Chondrocyte (in vitro differentiated cells): ENCODE measurements around the gene EID3. TPM values are rescaled to one million over a fixed set of nuclear protein-coding genes. Genes with fewer than 3 reads are reported as not detected.

Experiments used
- DNase-seq: peaks from one replicate; pipeline ENCODE4 v3.0.0; 2021; ENCODE audit warnings: mixed read lengths, low spot score
- H3K27ac Mint-ChIP-seq: one replicate; pipeline ENCODE4 v1.8.0; 2021; ENCODE audit warnings: mild to moderate bottlenecking, moderate library complexity, mixed read lengths; ENCODE audit not compliant: unreplicated experiment
- H3K27me3 Mint-ChIP-seq: 2 replicates; pipeline ENCODE4 v1.8.0; 2021; ENCODE audit warnings: low read depth, mixed read lengths
- H3K36me3 Mint-ChIP-seq: 2 replicates; pipeline ENCODE4 v1.8.0; 2021; ENCODE audit warnings: low read depth, mixed read lengths
- H3K4me1 Mint-ChIP-seq: 2 replicates; pipeline ENCODE4 v1.8.0; 2021; ENCODE audit warnings: low read depth, mild to moderate bottlenecking, mixed read lengths
- H3K4me3 Mint-ChIP-seq: one replicate; pipeline ENCODE4 v1.8.0; 2021; ENCODE audit warnings: mild to moderate bottlenecking, moderate library complexity, mixed read lengths; ENCODE audit not compliant: unreplicated experiment
- H3K9me3 Mint-ChIP-seq: 2 replicates; pipeline ENCODE4 v1.8.0; 2021; ENCODE audit warnings: low read depth, mixed read lengths
- CTCF ChIP-seq: fragments of 200-600 bp; sonication (generic); IDR thresholded peaks from 2 replicates; pipeline ENCODE4 v1.5.0; 2021; ENCODE audit warnings: antibody characterized with exemption, mild to moderate bottlenecking, moderate library complexity
- total RNA-seq: library from RNA; stranded (reverse); gene quantifications from 3 replicates; pipeline ENCODE4 v1.2.1, GENCODE V29; 2021

The EID3 gene
- total RNA-seq, 1 donor from 2014 or later = 1.5 TPM

- peaks cover 38% of the 10 kb centered on the region for H3K4me1 Mint-ChIP-seq
- H3K9me3 Mint-ChIP-seq = peaks cover 3% of the 10 kb centered on the region
- no peak for DNase-seq
- H3K36me3 Mint-ChIP-seq = no peaks in the 10 kb centered on the region
- no peaks in the 10 kb centered on the region for H3K27me3 Mint-ChIP-seq
- peak overlapping the region; percentile 98 for H3K4me3 Mint-ChIP-seq
- TF ChIP-seq CTCF = no peak
- H3K27ac Mint-ChIP-seq = peak overlapping the region; percentile 100
Measured at GRCh38 chr12:104285740-104286515, 17.6 kb upstream of the EID3 start.

- no peaks in the 10 kb centered on the region for H3K27me3 Mint-ChIP-seq
- peaks cover 32% of the 10 kb centered on the region for H3K4me1 Mint-ChIP-seq
- no peaks in the 10 kb centered on the region for H3K36me3 Mint-ChIP-seq
- H3K9me3 Mint-ChIP-seq = no peaks in the 10 kb centered on the region
- H3K27ac Mint-ChIP-seq = peak overlapping the region; percentile 100
- DNase-seq = no peak
- H3K4me3 Mint-ChIP-seq = peak overlapping the region; percentile 98
- no peak for TF ChIP-seq CTCF
Measured at GRCh38 chr12:104286516-104287482, 16.7 kb upstream of the EID3 start.

- H3K27ac Mint-ChIP-seq = peak overlapping the region; percentile 100
Measured at GRCh38 chr12:104288635-104289274, 14.8 kb upstream of the EID3 start.

GRCh38 chr12:104290320-104290719 is 13.2 kb upstream of the EID3 start:
- DNase-seq = no peak
- peaks cover 46% of the 10 kb centered on the region for H3K4me1 Mint-ChIP-seq
- no peak for TF ChIP-seq CTCF

More at GRCh38 chr12:104288635-104289274, 14.8 kb upstream of the EID3 start:
- no peaks in the 10 kb centered on the region for H3K27me3 Mint-ChIP-seq
- H3K4me3 Mint-ChIP-seq = peak overlapping the region; percentile 98
- H3K36me3 Mint-ChIP-seq = peaks cover 4% of the 10 kb centered on the region
- no peak for DNase-seq
- H3K4me1 Mint-ChIP-seq = peaks cover 35% of the 10 kb centered on the region
- TF ChIP-seq CTCF = no peak
- no peaks in the 10 kb centered on the region for H3K9me3 Mint-ChIP-seq

GRCh38 chr12:104290855-104291254 is 12.7 kb upstream of the EID3 start:
- H3K27ac Mint-ChIP-seq = no peak overlapping the region
- TF ChIP-seq CTCF = no peak
- no peaks in the 10 kb centered on the region for H3K9me3 Mint-ChIP-seq
- DNase-seq = no peak
- H3K36me3 Mint-ChIP-seq = peaks cover 7% of the 10 kb centered on the region
- H3K4me3 Mint-ChIP-seq = no peak overlapping the region
- peaks cover 48% of the 10 kb centered on the region for H3K4me1 Mint-ChIP-seq
- H3K27me3 Mint-ChIP-seq = no peaks in the 10 kb centered on the region

More at GRCh38 chr12:104290320-104290719, 13.2 kb upstream of the EID3 start:
- Mint-ChIP-seq H3K27me3 (no peaks in the 10 kb centered on the region), H3K4me3 (no peak overlapping the region), H3K27ac (no peak overlapping the region), H3K36me3 (peaks cover 4% of the 10 kb centered on the region), H3K9me3 (no peaks in the 10 kb centered on the region)
